Ascending aorta (tissue), 2 donors: ENCODE results near the gene ARHGAP32. TPM values are rescaled to one million over a fixed set of nuclear protein-coding genes. Genes with fewer than 3 reads are reported as not detected.

Experiments used
- DNase-seq, 2 donors: peaks; one replicate each; pipeline ENCODE4 v3.0.0-alpha.2; 2019; ENCODE audit warnings: low spot score in 2 of 2
- H3K27ac ChIP-seq, 2 donors: fragments of 200-600 bp; sonication (generic); one replicate each; pipeline ENCODE4 v1.5.1; 2016 to 2017; ENCODE audit warnings: mild to moderate bottlenecking in 1 of 2
- H3K27me3 ChIP-seq: fragments of 200-600 bp; sonication (generic); one replicate; pipeline ENCODE4 v1.5.1; 2017
- H3K36me3 ChIP-seq, 2 donors: fragments of 200-600 bp; sonication (generic); one replicate each; pipeline ENCODE4 v1.5.1; 2016
- H3K4me1 ChIP-seq, 2 donors: fragments of 200-600 bp; sonication (generic); one replicate each; pipeline ENCODE4 v1.5.1; 2016 to 2017; ENCODE audit warnings: mild to moderate bottlenecking in 1 of 2
- H3K4me3 ChIP-seq, 2 donors: fragments of 200-600 bp; sonication (generic); one replicate each; pipeline ENCODE4 v1.5.1; 2016 to 2017; ENCODE audit warnings: mild to moderate bottlenecking in 1 of 2
- H3K9me3 ChIP-seq, 2 donors: fragments of 200-600 bp; sonication (generic); one replicate each; pipeline ENCODE4 v1.5.1; 2016
- intact Hi-C: fragments of 100-400 bp; cut with DNase I; formaldehyde crosslinking; loops from one replicate; pipeline ENCODE4 v1.15.1; 2023
- total RNA-seq: library from RNA; depleted of rRNA; stranded (reverse); fragments of >200 nt; gene quantifications from one replicate; pipeline ENCODE4 v1.1.0, GENCODE V29; 2016
- TF ChIP-seq, protein P1 (sequence below), 3 experiments: fragments of 200-600 bp in 2 of 3; fragments of 450-650 bp in 1 of 3; sonication (generic) in 2 of 3; IDR thresholded peaks; one replicate each; pipeline ENCODE4 v1.5.1; 2016 to 2019; ENCODE audit warnings: antibody characterized with exemption in 3 of 3, mild to moderate bottlenecking in 1 of 3, moderate library complexity in 1 of 3

Gene ARHGAP32
- total RNA-seq, 1 donor from 2014 or later = 4.9 TPM

DNA sequence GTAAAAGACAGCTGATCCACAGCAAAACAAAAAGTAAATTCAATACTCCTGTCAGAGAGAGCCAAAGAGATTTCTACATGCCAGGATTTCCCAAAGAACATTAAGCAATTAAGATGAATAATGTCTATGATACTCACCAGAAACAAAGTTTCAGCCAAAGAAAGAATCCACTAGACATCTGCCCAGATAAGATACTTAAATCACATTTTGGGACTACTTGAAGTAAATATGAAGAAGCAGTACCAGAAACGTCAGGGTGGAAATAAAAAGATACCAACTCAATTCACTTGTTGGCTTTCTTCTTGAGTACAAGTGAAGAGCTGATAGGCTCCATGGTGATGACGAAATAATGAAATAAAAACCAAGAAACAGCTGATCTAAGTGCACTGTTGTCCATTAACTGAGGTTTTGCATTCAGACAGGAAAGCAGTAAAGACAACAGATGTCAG lies 31.6 kb upstream of the ARHGAP32 start:
- Histone ChIP-seq H3K4me3 (no peak overlapping the region), H3K4me1 (peaks cover 0 to 4% of the 10 kb centered on the region in 2 donors), H3K27ac (no peak overlapping the region), H3K36me3 (no peaks in the 10 kb centered on the region), H3K9me3 (peaks cover 0 to 21% of the 10 kb centered on the region in 2 donors), H3K27me3 (no peaks in the 10 kb centered on the region)
- DNase-seq = no peak
- intact Hi-C loops = no loop called here
- TF ChIP-seq, protein P1, sequence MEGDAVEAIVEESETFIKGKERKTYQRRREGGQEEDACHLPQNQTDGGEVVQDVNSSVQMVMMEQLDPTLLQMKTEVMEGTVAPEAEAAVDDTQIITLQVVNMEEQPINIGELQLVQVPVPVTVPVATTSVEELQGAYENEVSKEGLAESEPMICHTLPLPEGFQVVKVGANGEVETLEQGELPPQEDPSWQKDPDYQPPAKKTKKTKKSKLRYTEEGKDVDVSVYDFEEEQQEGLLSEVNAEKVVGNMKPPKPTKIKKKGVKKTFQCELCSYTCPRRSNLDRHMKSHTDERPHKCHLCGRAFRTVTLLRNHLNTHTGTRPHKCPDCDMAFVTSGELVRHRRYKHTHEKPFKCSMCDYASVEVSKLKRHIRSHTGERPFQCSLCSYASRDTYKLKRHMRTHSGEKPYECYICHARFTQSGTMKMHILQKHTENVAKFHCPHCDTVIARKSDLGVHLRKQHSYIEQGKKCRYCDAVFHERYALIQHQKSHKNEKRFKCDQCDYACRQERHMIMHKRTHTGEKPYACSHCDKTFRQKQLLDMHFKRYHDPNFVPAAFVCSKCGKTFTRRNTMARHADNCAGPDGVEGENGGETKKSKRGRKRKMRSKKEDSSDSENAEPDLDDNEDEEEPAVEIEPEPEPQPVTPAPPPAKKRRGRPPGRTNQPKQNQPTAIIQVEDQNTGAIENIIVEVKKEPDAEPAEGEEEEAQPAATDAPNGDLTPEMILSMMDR (IDR thresholded peaks at IDR 0.05) = no peak

DNA sequence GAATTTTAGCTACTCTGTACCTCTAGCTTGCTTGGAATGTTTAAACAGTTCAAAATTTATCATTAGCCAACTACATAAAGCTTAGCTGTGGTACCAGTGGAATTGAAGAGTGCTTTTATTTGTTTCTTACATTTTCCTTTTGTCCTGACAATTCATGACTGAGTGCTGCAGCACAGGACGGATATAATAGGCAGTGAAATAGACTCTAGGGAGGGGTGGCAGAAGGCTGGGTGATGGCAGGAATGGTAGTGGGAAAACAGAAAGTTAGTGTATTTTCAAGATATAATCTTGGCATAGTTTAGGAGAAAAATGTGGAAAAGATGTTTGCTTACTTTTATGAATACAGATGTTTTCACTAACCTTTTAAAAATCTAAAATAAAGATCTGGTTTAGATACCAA lies 31.1 kb upstream of the ARHGAP32 start:
- no peak overlapping the region for H3K27ac ChIP-seq
- H3K4me1 ChIP-seq = peaks cover 0 to 4% of the 10 kb centered on the region in 2 donors
- H3K27me3 ChIP-seq = no peaks in the 10 kb centered on the region
- no peak for DNase-seq
- no peaks in the 10 kb centered on the region for H3K36me3 ChIP-seq
- TF ChIP-seq, protein P1 (IDR thresholded peaks at IDR 0.05) = no peak
- no peak overlapping the region for H3K4me3 ChIP-seq
- intact Hi-C loops = no loop called here
- H3K9me3 ChIP-seq = peaks cover 0 to 21% of the 10 kb centered on the region in 2 donors

DNA sequence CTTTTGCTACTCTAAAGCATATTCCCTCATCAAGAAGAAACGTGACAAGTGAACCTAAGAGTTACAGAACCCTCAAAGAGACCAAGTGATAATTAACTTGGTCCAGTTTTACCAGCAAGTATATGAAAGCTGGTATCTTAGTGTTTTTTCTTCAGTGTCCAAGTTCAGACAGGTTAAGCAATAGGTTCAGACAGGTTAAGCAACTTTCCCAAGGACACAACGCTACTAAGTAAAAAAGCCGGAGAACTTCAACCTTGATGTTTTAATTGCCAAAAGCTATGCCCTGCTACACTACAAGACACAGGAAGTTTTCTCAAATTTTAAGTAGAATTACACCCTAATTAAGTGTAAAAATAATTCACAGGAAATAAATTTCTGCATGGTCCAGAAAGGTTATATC lies 30.0 kb upstream of the ARHGAP32 start:
- DNase-seq = no peak
- Histone ChIP-seq H3K9me3 (peaks cover 0 to 19% of the 10 kb centered on the region in 2 donors), H3K27me3 (no peaks in the 10 kb centered on the region), H3K36me3 (no peaks in the 10 kb centered on the region), H3K4me1 (peaks cover 0 to 4% of the 10 kb centered on the region in 2 donors), H3K27ac (no peak overlapping the region), H3K4me3 (no peak overlapping the region)
- TF ChIP-seq, protein P1 (IDR thresholded peaks at IDR 0.05) = no peak
- intact Hi-C loops = no loop called here

DNA sequence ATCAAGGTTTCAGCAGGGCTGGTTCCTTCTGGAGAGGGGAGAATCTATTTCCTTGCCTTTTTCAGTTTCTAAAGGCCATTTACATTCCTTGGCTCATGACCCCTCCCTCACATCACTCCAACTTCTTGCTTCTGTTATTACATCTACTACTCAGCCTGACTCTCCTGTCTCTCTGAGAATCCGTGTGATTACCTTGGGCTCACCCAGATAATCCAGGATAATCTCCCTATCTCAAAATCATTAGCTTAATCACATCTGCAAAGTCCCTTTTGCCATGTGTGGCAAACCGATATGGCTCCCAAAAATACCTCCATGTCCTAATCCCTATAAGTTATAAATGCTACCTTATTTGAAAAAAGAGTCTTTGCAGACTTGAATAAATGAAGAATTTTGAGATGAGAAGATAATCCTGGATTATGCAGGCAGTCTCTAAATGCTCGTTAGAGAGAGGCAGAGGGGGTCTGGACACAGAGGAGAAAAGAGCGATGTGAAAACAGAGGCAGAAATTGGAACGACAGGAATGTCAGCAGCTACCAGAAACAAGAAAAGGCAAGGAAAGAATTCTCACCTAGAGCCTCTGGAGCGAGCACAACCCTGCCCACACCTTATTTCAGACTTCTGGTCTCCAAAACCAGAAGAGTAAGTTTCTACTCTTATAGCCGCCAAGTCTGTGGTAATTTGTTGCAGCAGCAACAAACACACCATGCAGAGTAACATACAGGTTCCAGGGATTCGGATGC lies 23.6 kb upstream of the ARHGAP32 start:
- Histone ChIP-seq H3K27me3 (no peaks in the 10 kb centered on the region), H3K9me3 (no peaks in the 10 kb centered on the region), H3K4me3 (no peak overlapping the region), H3K4me1 (no peaks in the 10 kb centered on the region), H3K27ac (no peak overlapping the region), H3K36me3 (no peaks in the 10 kb centered on the region)
- TF ChIP-seq, protein P1 (IDR thresholded peaks at IDR 0.05) = no peak
- no peak for DNase-seq
- intact Hi-C loops = no loop called here

DNA sequence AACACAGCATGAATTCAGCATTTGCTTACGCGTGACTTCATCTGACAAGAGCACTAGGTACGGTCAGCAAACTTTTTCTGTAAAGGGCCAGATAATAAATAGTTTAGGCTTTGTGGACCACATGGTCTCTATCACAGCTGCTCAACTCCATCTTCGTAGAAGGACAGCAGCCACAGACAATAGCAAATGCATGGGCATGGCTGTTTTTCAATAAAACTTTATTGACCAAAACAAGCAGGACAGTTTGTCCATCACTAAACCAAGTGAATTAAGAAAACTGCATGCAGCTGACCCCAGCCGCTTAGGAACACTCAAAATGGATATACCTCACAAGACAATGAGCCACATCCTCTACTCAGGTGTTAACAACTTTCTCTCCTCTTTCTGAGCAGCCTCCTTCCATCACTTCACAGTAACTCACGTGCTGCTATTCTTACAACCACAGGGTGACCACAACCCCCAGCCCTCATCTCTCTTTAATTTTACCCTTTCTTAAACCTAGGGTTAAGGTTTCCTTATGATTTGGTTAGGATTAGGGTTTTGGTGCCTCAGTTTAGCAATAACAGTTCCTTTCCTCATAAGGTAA lies 22.7 kb upstream of the ARHGAP32 start:
- Histone ChIP-seq H3K27ac (no peak overlapping the region), H3K9me3 (no peaks in the 10 kb centered on the region), H3K27me3 (no peaks in the 10 kb centered on the region), H3K36me3 (no peaks in the 10 kb centered on the region), H3K4me1 (no peaks in the 10 kb centered on the region), H3K4me3 (no peak overlapping the region)
- TF ChIP-seq, protein P1 (IDR thresholded peaks at IDR 0.05) = no peak
- DNase-seq = no peak
- intact Hi-C loops = no loop called here
